ENCODE results near the gene FCRL1.

Gene FCRL1

GRCh38 chr1:157799996-157800395, 19.9 kb downstream of the FCRL1 start:
- no peak for DNase-seq

- DNase-seq, result no peak
Measured at GRCh38 chr1:157798211-157798610, 21.7 kb downstream of the FCRL1 start.

- no peak for DNase-seq
Measured at GRCh38 chr1:157785248-157785647, 34.7 kb downstream of the FCRL1 start.

GRCh38 chr1:157784801-157785200, 35.1 kb downstream of the FCRL1 start:
- DNase-seq, result no peak

GRCh38 chr1:157782931-157783330, 37.0 kb downstream of the FCRL1 start:
- DNase-seq, result no peak

- no peak for DNase-seq
Measured at GRCh38 chr1:157781048-157781447, 38.9 kb downstream of the FCRL1 start.

- DNase-seq, result no peak
Measured at GRCh38 chr1:157776971-157777391, 42.9 kb downstream of the FCRL1 start, which contains the start of gene FCRL2. TSS of gene FCRL2 (minus strand) at chr1:157777132. CDS start at chr1:157777073, 59 bp downstream.

GRCh38 chr1:157775101-157775870, 44.6 kb downstream of the FCRL1 start:
- no peak for DNase-seq

- no peak for DNase-seq
Measured at GRCh38 chr1:157774412-157774811, 45.5 kb downstream of the FCRL1 start.

- no peak for DNase-seq
Measured at GRCh38 chr1:157773493-157774350, 46.2 kb downstream of the FCRL1 start.

- no peak for DNase-seq
Measured at GRCh38 chr1:157771661-157772425, 48.1 kb downstream of the FCRL1 start.

GRCh38 chr1:157770442-157771043, 49.4 kb downstream of the FCRL1 start:
- DNase-seq, result no peak

GRCh38 chr1:157766792-157767191, 53.1 kb downstream of the FCRL1 start:
- DNase-seq, result no peak

- DNase-seq, result no peak
Measured at GRCh38 chr1:157758018-157758417, 61.9 kb downstream of the FCRL1 start.

- no peak for DNase-seq
Measured at GRCh38 chr1:157753611-157754010, 66.3 kb downstream of the FCRL1 start.

- DNase-seq, result no peak
Measured at GRCh38 chr1:157751283-157751682, 68.6 kb downstream of the FCRL1 start.

GRCh38 chr1:157748262-157748817, 71.6 kb downstream of the FCRL1 start:
- DNase-seq, result no peak
